HG03521 (cell line): ENCODE data around the gene HMGA1.

Experiments used
- ATAC-seq: cut with Tn5 transposase; IDR thresholded peaks from one replicate; pipeline ENCODE4 v1.9.1; 2021; ENCODE audit warnings: mild to moderate bottlenecking, moderate library complexity; ENCODE audit not compliant: unreplicated experiment

The HMGA1 gene

DNA sequence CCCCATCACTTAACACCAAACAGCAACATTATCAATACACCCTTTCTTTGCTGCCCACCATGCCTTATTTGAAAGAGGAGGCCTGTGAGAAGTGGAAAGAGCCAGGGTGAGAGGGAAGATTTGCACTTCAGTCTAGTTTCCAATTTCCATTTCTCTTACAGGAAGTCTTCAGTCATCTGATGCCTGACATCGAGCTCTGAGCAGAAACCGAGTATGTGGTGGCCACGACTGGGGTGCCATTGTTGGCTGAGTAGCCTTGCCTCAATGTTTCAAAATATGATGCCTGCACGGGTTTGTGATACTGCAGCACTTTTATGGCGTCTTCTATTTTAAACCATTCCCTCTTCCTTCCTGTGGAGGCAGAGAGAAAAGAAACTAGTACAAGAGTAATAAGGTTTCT lies 51.9 kb downstream of the HMGA1 start:
- no peak for ATAC-seq

DNA sequence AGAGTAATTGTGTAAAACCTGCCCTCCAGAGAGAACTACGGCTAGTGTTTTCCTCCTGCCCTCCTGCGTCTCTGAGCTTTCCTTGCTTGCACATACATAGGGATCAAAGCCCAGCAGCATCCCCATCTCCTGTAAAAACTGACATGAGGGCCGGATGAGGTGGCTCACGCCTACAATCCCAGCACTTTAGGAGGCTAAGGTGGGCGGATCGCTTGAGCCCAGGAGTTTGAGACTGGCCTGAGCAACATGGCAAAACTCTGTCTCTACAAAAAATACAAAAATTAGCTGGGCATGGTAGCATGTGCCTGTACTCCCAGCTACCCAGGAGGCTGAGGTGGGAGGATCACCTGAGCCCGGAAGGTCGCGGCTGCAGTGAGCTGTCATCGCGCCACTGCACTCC lies 52.5 kb downstream of the HMGA1 start:
- ATAC-seq = no peak

DNA sequence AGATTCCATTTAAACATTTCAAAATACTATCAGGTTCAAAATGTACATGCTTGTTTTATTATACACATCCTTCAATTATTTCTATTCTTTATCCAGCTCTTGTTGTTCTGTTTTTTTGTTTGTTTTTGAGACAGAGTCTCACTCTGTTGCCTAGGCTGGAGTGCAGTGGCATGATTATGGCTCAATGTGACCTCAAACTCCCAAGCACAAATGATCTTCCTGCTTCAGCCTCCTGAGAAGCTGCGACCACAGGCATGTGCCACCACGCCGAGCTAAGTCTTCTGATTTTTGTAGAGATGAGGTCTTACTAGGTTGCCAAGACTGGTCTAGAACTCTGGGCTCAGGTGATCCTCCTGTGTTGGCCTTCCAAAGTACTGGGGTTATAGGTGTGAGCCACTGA lies 56.3 kb downstream of the HMGA1 start:
- no peak for ATAC-seq

DNA sequence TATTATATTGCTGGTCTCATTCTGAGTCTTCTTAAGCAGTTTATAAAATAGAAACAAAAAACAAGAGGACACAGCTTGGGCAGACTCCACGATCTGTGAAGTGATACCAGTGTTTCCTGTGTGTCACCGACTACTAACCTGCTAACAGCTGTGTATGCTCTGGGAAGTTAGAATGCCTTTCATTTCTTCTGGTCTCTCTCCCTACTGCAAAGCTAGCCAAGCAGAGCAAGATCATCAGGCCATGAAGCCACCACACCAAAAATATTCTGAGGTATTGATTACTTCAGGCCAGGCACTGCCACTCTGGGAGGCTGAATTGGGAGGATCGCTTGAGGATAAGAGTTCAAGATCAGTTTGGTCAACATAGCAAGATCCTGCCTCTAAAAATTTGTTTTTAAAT lies 59.0 kb downstream of the HMGA1 start:
- ATAC-seq = peak; percentile 79
